IPS-NIHi11 (cell line): ENCODE results near the gene COL25A1.
"Not testable (repeated sequence)": the region's sequence is repeated elsewhere in the genome, so short reads cannot be mapped to it uniquely, and the experiment has no call there.

Source experiments
- DNase-seq: peaks from one replicate; pipeline ENCODE4 v3.0.0; 2012; ENCODE audit warnings: mixed read lengths, low spot score

Gene COL25A1

GRCh38 chr4:109010521-109010920 lies 291.9 kb downstream of the COL25A1 start:
- DNase-seq: no peak

DNA sequence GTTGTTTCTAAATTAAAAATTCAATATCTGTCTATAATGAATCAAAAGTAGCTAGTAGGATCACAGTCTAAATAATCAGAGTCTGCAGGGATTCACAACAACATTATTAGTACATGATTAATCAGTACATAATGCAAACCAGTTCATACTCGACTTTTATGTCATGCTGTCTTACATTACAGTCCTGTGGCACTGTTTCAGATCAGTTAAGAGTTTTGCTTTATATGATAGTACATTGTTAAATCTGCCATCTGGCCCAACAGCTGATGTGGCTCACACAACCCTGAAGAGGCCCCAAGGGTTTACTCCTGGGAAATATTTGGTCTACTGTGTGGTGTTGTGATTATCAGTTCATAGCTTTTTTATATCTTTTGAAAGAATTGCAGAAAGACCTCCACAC lies 292.5 kb downstream of the COL25A1 start:
- no peak for DNase-seq

DNA sequence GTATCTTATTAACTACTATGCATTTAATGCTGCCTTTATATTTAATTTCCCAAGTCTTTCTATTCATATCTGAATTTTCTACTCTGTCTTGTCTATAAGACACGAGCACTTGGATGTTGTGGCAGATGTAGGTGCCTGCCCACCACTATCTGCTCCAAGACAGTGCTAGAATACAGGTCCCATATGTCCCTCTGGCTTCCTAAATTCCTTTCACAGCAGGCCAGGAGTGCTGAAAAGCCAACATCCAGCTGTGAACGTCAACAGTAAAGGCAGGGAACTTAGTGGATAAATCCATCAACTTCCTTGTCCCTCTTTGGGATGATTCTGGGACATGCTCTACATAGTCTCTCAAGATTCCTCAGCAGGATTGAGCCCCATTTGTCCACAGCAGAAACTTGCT lies 294.5 kb downstream of the COL25A1 start:
- DNase-seq: peak; percentile 11

DNA sequence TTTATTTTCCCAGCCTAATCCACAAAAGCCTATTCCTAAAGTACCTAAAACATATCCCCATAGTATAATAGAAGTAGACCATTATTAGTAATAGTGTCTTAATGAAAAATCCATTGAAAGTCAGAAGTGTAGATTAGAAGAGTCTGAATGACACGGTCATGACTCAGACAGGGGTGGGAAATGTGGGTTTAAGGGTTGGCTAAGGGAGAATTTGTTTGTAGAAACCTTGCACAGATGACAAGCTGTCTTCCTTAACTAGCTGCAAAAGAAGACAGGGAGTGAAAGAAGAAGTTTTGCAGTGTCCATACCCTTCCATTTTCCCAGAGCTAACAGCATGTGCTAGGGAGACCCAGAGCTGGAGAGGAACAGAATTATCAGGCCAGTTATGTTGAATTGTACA lies 296.9 kb downstream of the COL25A1 start:
- no peak for DNase-seq

DNA sequence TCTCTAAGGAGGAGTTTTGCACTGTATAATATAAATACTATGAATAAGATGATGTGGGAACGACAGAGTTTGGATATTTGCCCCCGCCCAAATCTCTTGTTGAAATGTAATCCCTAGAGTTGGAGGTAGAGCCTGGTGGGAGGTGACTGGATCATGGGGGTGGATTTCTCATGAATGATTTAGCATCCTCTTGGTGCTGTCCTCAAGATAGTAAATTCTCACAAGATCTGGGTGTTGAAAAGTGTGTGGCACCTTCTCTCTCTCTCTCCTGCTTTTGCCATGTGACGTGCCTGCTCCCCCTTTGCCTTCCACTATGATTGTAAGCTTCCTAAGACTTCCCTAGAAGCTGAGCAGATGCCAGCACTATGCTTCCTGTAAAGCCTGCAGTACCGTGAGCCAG lies 298.0 kb downstream of the COL25A1 start:
- DNase-seq: no peak

DNA sequence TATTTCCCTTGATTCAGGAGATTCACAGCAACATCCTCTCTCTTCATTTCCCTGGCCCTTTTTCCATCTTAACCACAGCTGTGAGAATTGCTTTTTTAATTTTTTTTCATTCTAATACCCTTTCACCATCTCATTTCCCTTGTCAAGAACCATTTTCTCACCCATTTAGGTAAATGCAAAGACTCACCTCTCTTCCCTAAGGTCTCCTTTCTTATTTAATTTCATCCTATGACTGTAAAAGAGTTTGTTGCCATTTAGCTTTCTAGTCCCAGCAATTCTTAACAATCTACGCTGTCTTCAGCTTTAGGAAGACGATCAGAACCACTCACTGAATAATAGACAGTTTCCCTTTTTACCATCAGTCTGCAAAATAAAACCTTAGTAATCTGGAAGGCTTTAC lies 298.5 kb downstream of the COL25A1 start:
- no peak for DNase-seq

DNA sequence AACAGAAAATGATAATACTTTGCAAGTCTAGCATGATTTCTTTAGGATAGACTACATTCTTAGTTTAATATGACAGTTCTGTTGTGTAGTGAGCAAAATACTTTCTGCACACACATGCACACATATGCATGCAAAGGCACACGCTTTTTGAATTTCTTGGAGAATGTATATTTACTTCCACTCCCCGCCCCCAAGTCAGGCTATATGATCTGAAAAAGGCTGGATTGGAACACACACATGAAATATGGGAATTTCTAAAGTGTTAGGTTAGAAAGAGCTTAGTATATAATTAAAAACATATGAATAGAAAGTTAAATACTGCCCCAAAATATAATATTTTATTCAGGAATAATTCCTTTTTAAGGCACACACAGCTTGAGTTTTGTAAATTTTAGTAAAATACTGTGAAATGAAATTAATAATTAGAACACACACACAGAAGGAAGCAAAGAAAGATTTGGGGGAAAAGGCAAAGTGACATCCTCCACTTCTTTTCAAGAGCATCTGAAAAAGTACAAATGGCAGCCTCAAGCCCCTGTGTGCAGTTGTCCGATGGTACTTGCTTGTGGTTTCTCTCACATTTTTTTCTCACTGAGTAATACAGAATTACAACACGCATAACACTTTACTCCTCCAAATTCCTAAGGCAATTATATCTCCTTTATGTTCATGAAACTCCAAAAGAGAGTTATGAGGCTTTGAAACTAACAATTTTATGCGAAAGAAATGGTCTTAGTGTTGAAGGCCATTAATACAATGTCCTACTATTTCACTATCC lies 310.7 kb downstream of the COL25A1 start:
- no peak for DNase-seq

GRCh38 chr4:108988464-108989195 lies 313.8 kb downstream of the COL25A1 start:
- no peak for DNase-seq

DNA sequence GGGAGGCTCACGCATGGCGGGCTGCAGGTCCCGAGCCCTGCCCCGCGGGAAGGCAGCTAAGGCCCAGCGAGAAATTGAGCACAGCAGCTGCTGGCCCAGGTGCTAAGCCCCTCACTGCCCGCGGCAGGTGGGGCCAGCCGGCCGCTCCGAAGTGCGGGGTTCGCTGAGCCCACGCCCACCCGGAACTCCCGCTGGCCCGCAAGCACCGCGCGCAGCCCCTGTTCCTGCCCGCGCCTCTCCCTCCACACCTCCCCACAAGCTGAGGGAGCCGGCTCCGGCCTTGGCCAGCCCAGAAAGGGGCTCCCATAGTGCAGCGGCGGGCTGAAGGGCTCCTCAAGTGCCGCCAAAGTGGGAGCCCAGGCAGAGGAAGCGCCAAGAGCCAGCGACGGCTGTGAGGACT lies 318.0 kb downstream of the COL25A1 start:
- DNase-seq: not testable (repeated sequence)

DNA sequence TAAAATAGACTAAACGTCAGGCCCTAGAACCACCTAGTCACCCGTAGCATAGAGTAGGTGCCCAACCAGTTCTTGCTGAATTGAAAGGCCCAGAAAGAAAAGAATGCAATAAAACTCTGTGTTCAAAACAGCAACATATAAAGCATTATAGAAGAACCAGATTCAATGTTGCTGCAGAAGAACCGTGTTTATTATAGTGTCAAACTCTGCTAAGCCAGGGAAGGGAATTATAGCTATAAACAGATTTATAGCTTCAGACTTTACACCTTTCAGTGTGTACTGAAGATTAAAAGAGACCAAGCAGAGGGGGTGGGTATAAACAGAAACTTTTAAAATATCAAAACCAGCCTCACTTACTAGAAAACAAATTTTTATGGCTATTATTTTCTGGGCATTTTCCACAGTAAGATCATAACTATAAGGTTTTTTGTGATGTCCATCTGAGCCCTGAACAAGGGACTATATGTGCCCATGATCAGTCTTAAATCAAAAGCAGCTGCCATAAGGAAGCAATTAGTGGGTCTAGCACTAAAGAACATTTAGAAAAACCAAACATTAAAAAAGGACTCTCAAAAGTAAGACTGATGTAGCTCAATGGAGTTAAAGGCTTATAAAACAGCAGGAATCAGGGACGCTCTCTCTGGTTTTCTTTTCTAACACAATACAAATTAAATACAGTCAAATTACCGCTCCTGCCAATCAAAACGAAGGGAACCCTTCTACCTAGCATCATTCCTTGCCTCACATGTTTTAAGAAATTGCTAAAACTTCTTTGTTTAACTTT lies 319.9 kb downstream of the COL25A1 start:
- DNase-seq: no peak

GRCh38 chr4:108980455-108981239 lies 321.8 kb downstream of the COL25A1 start:
- no peak for DNase-seq

GRCh38 chr4:108979759-108980158 lies 322.7 kb downstream of the COL25A1 start:
- no peak for DNase-seq

- no peak for DNase-seq
Observed at GRCh38 chr4:108978066-108978465, 324.4 kb downstream of the COL25A1 start.

DNA sequence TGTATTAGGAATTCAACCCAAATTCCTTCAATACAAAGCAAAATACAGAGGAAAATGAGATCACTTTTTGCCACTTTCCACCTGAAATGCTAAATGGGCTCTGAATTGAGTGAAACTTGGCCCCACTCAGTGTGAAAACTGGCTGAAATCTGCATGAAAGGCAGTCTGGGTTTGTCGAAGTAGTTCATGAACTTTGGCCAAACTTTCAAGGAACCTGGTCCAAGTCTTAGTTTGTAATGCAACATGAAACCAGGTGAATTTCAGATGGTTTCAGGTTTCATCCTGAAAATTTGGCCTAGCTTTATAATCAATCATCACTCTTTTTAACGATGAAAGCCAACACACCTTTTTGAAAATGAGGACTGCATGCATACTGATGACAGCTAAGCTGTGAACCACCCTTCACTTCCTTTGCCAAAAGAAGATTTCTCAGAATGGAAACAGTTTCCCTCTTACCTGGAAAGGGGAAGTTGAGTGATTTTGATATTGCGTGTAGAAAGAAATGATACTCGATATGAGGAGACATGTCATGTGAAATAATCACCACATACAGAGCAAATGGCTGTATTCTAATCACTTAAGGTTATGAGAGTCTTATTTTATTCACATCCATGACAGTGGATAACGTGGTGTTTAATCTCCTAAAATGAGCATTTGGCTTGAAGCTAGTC lies 329.7 kb downstream of the COL25A1 start:
- DNase-seq: no peak

DNA sequence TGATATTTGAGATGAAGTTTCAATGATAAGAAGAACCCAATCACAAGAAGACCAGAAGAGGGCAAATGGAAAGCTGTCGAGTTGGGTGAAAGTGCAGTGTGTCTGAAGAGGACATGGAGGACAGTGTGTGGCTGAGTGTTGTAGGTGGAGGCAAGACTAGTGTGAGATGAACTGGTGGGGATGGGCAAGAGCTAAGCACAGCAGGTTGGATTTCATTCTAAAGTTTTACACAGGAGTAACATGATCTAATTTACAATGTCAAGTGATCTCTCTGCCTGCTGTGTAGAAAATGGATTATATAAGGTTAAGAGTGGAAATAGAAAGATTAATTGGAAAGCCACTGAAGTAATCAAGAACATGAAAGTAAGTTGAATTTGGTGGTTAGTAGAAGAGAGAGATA lies 331.0 kb downstream of the COL25A1 start:
- no peak for DNase-seq

- DNase-seq: no peak
Observed at GRCh38 chr4:108965472-108966076, 336.9 kb downstream of the COL25A1 start.

DNA sequence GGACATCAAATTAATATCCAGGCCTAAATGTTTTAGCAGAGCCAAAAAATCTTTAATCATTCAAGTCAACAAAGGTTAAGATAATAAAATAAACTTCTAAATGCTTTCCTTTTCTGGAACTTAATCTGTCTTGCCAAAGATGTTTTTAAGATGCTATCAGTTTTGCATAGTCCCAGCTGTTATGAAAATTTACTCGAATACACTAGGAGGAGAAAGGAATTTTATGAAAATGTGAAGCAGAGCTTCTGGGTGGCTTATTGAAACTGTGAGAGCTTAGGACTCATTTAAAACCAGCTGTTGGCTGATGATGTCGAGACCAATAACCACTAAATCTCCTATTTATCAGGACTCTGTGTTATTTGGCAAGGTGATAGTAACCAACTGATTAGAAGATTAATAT lies 337.4 kb downstream of the COL25A1 start:
- no peak for DNase-seq

- DNase-seq: no peak
Observed at GRCh38 chr4:108963910-108964309, 338.5 kb downstream of the COL25A1 start.

- no peak for DNase-seq
Observed at GRCh38 chr4:108959491-108959890, 343.0 kb downstream of the COL25A1 start.

- DNase-seq: no peak
Observed at GRCh38 chr4:108954880-108955279, 347.6 kb downstream of the COL25A1 start.

DNA sequence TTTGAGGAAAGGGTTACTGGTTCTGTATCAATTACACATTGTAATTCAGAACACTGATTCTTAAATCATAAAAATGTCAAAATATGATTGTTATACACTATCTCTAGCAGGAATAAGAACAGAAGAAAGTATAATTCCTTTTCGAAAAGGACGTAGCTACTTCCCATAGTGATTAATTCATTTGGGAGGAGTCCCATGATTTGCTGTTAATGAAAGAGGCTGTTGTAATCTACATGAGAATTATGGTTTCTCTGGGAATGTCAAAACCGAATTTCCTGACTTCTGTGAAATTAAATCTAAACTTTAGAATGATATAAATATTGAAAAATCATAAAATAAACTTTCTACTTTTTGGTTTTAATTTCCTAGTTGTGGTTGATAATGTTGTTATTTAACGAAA lies 348.5 kb downstream of the COL25A1 start:
- DNase-seq: no peak
